Measurements from ENCODE around the gene METTL27. TPM values are rescaled to one million over a fixed set of nuclear protein-coding genes. Genes with fewer than 3 reads are reported as not detected.
A peak's percentile ranks its signal among the peaks of the same experiment; 100 is the strongest.

The METTL27 gene, protein sequence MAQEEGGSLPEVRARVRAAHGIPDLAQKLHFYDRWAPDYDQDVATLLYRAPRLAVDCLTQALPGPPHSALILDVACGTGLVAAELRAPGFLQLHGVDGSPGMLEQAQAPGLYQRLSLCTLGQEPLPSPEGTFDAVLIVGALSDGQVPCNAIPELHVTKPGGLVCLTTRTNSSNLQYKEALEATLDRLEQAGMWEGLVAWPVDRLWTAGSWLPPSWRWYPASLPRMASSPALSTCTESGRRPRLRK
- 1 to 10 TPM in 1 of 3 donors, not detected in 2; 1.2 TPM for total RNA-seq
- 0.72 TPM for total RNA-seq (2013)

GRCh38 chr7:73842067-73842976 lies at the start of gene METTL27:
Gene METTL27 (minus strand): TSS chr7:73842516. CDS start chr7:73842140, 376 bp downstream.
- H3K36me3 ChIP-seq (ENCODE audit: control insufficient read depth, insufficient read depth, low read length) = no peaks in the 10 kb centered on the region
- H3K4me1 ChIP-seq (ENCODE audit: control insufficient read depth, insufficient read depth, low read length) = peaks cover 22% of the 10 kb centered on the region
- no peak for TF ChIP-seq CTCF (IDR thresholded peaks at IDR 0.05)
- peak within 1 kb of the TSS; percentile 44 for H3K4me3 ChIP-seq (ENCODE audit: low read length)
- no peaks in the 10 kb centered on the region for H3K9me3 ChIP-seq (ENCODE audit: control insufficient read depth, insufficient read depth, low read length)
- H3K27ac Mint-ChIP-seq = peak within 1 kb of the TSS in 1 of 2 donors; percentile 72
- intact Hi-C loops (cut with micrococcal nuclease) = no loop called here
- peak within 1 kb of the TSS; percentile 28 for H3K27ac ChIP-seq (ENCODE audit: low read length)
- H3K27me3 ChIP-seq (ENCODE audit: control insufficient read depth, insufficient read depth, low read length) = no peaks in the 10 kb centered on the region
- WGBS (ENCODE audit: insufficient coverage) = 13% methylated on average over 44 of the region's 45 CpGs
- no peaks in the 10 kb centered on the region for H3K27me3 Mint-ChIP-seq (ENCODE audit: low read depth in 2 of 2)
- DNase-seq (peak; percentile 84 to 94), ATAC-seq (peak; percentile 99 to 100 (median 99))
- H3K9me3 Mint-ChIP-seq = no peaks in the 10 kb centered on the region
- no peaks in the 10 kb centered on the region for H3K36me3 Mint-ChIP-seq
- H3K4me3 Mint-ChIP-seq = peak within 1 kb of the TSS; percentile 90
- H3K4me1 Mint-ChIP-seq = peaks cover 0 to 13% of the 10 kb centered on the region in 2 donors

GRCh38 chr7:73891178-73891885 lies 49.0 kb upstream of the METTL27 start:
- DNase-seq (no peak), ATAC-seq (no peak)
- H3K4me3 ChIP-seq (ENCODE audit: low read length) = no peak overlapping the region
- no peak overlapping the region for H3K4me3 Mint-ChIP-seq
- no peak overlapping the region for H3K27ac ChIP-seq (ENCODE audit: low read length)
- H3K27me3 Mint-ChIP-seq (ENCODE audit: low read depth in 2 of 2) = peaks cover 12 to 15% of the 10 kb centered on the region in 2 donors
- H3K9me3 ChIP-seq (ENCODE audit: control insufficient read depth, insufficient read depth, low read length) = no peaks in the 10 kb centered on the region
- WGBS (ENCODE audit: insufficient coverage) = 88% methylated on average over 16 of the region's 16 CpGs
- TF ChIP-seq CTCF (IDR thresholded peaks at IDR 0.05) = no peak
- intact Hi-C loops (cut with micrococcal nuclease) = no loop called here
- H3K27ac Mint-ChIP-seq = no peak overlapping the region
- H3K4me1 ChIP-seq (ENCODE audit: control insufficient read depth, insufficient read depth, low read length) = no peaks in the 10 kb centered on the region
- no peaks in the 10 kb centered on the region for H3K9me3 Mint-ChIP-seq
- H3K36me3 ChIP-seq (ENCODE audit: control insufficient read depth, insufficient read depth, low read length) = no peaks in the 10 kb centered on the region
- peaks cover under 1% of the 10 kb centered on the region for H3K27me3 ChIP-seq (ENCODE audit: control insufficient read depth, insufficient read depth, low read length)
- no peaks in the 10 kb centered on the region for H3K36me3 Mint-ChIP-seq
- no peaks in the 10 kb centered on the region for H3K4me1 Mint-ChIP-seq

- Histone ChIP-seq H3K4me1 (ENCODE audit: control insufficient read depth, insufficient read depth, low read length) (no peaks in the 10 kb centered on the region), H3K36me3 (ENCODE audit: control insufficient read depth, insufficient read depth, low read length) (no peaks in the 10 kb centered on the region), H3K27me3 (ENCODE audit: control insufficient read depth, insufficient read depth, low read length) (peaks cover 3% of the 10 kb centered on the region), H3K9me3 (ENCODE audit: control insufficient read depth, insufficient read depth, low read length) (no peaks in the 10 kb centered on the region), H3K27ac (ENCODE audit: low read length) (no peak overlapping the region), H3K4me3 (ENCODE audit: low read length) (no peak overlapping the region)
- H3K27me3 Mint-ChIP-seq (ENCODE audit: low read depth in 2 of 2) = peaks cover 16 to 22% of the 10 kb centered on the region in 2 donors
- no peaks in the 10 kb centered on the region for H3K36me3 Mint-ChIP-seq
- no peak for DNase-seq
- no peak for TF ChIP-seq CTCF (IDR thresholded peaks at IDR 0.05)
- peaks cover 0 to 5% of the 10 kb centered on the region in 2 donors for H3K4me1 Mint-ChIP-seq
- H3K9me3 Mint-ChIP-seq = no peaks in the 10 kb centered on the region
- ATAC-seq = no peak
- WGBS (ENCODE audit: insufficient coverage) = 91% methylated on average over 14 of the region's 16 CpGs
- no peak overlapping the region for H3K27ac Mint-ChIP-seq
- no peak overlapping the region for H3K4me3 Mint-ChIP-seq
- intact Hi-C loops (cut with micrococcal nuclease) = no loop called here
Measured at GRCh38 chr7:73890555-73891147, 48.3 kb upstream of the METTL27 start.
